Lower lobe of right lung (tissue), 2 donors: ENCODE data around the gene ZSCAN5C. TPM values are rescaled to one million over a fixed set of nuclear protein-coding genes. Genes with fewer than 3 reads are reported as not detected.
"Not testable (repeated sequence)": the region's sequence is repeated elsewhere in the genome, so short reads cannot be mapped to it uniquely, and the experiment has no call there.

ENCODE experiments used
- ATAC-seq, 2 donors: fragments of 200-7000 bp; cut with Tn5 transposase; one replicate each; pipeline ENCODE4 v1.9.1; 2020 to 2022; ENCODE audit warnings: mild to moderate bottlenecking in 2 of 2, moderate library complexity in 2 of 2
- DNase-seq: peaks from one replicate; pipeline ENCODE4 v3.0.0-alpha.2; 2020
- H3K27ac ChIP-seq: fragments of 200-600 bp; one replicate; pipeline ENCODE4 v1.8.0; 2022
- H3K27me3 ChIP-seq: fragments of 200-600 bp; one replicate; pipeline ENCODE4 v1.8.0; 2022; ENCODE audit warnings: low read depth
- H3K36me3 ChIP-seq: fragments of 200-600 bp; one replicate; pipeline ENCODE4 v1.8.0; 2022; ENCODE audit warnings: mild to moderate bottlenecking
- H3K4me1 ChIP-seq: fragments of 200-600 bp; one replicate; pipeline ENCODE4 v1.8.0; 2022
- H3K4me3 ChIP-seq: fragments of 200-600 bp; one replicate; pipeline ENCODE4 v1.8.0; 2022; ENCODE audit warnings: mild to moderate bottlenecking
- H3K9me3 ChIP-seq: fragments of 200-600 bp; one replicate; pipeline ENCODE4 v1.8.0; 2022
- CTCF ChIP-seq: fragments of 200-600 bp; IDR thresholded peaks from one replicate; pipeline ENCODE4 v1.8.0; 2022; ENCODE audit warnings: antibody characterized with exemption, mild to moderate bottlenecking
- intact Hi-C: fragments of 100-400 bp; cut with DNase I; formaldehyde crosslinking; loops from one replicate; pipeline ENCODE4 v1.11.0; 2022
- total RNA-seq: library from RNA; stranded (reverse); fragmentation: NEBNext Ultra II Directional; extraction: Animal tissue kit (Norgen Biotek cat#: 25700); gene quantifications from one replicate; pipeline ENCODE4 v1.2.1, GENCODE V29; 2021
- donor health status: DM: no; HTN: yes; CAD: no; lungs with severe emphysema.

Gene ZSCAN5C
- total RNA-seq, 1 donor from 2014 or later, result not detected

GRCh38 chr19:56217039-56217949 is 15.2 kb downstream of the ZSCAN5C start:
- H3K4me3 ChIP-seq, result peak overlapping the region; percentile 49
- peaks cover 7% of the 10 kb centered on the region for H3K36me3 ChIP-seq
- intact Hi-C loops, result no loop called here
- no peak for TF ChIP-seq CTCF
- no peak overlapping the region for H3K27ac ChIP-seq
- peaks cover 9% of the 10 kb centered on the region for H3K4me1 ChIP-seq
- DNase-seq, result no peak
- peak; percentile 18 to 50 for ATAC-seq
- H3K9me3 ChIP-seq, result no peaks in the 10 kb centered on the region
- peaks cover 20% of the 10 kb centered on the region for H3K27me3 ChIP-seq

GRCh38 chr19:56218961-56219360 is 16.9 kb downstream of the ZSCAN5C start:
- Histone ChIP-seq H3K4me1 (peaks cover 9% of the 10 kb centered on the region), H3K9me3 (no peaks in the 10 kb centered on the region), H3K36me3 (peaks cover 15% of the 10 kb centered on the region), H3K27me3 (peaks cover 20% of the 10 kb centered on the region), H3K27ac (no peak overlapping the region), H3K4me3 (no peak overlapping the region)
- ATAC-seq (no peak), DNase-seq (no peak)
- intact Hi-C loops, result no loop called here
- no peak for TF ChIP-seq CTCF

- TF ChIP-seq CTCF, result peak; percentile 24
- ATAC-seq, intact Hi-C loops, H3K4me3 ChIP-seq, H3K27ac ChIP-seq, H3K4me1 ChIP-seq, DNase-seq, H3K9me3 ChIP-seq: not testable (repeated sequence)
- peaks cover 14% of the 10 kb centered on the region for H3K27me3 ChIP-seq
- peaks cover 15% of the 10 kb centered on the region for H3K36me3 ChIP-seq
Observed at GRCh38 chr19:56221442-56221841, 19.4 kb downstream of the ZSCAN5C start.

- Histone ChIP-seq H3K36me3 (peaks cover 15% of the 10 kb centered on the region), H3K4me1 (peaks cover 9% of the 10 kb centered on the region), H3K9me3 (no peaks in the 10 kb centered on the region), H3K4me3 (no peak overlapping the region), H3K27me3 (peaks cover 10% of the 10 kb centered on the region), H3K27ac (no peak overlapping the region)
- intact Hi-C loops, result no loop called here
- ATAC-seq (no peak), DNase-seq (no peak)
- TF ChIP-seq CTCF, result no peak
Observed at GRCh38 chr19:56221851-56222250, 19.8 kb downstream of the ZSCAN5C start.

- TF ChIP-seq CTCF, result no peak
- ATAC-seq (no peak), DNase-seq (no peak)
- no peaks in the 10 kb centered on the region for H3K9me3 ChIP-seq
- intact Hi-C loops, result no loop called here
- H3K27ac ChIP-seq, result no peak overlapping the region
- peaks cover 15% of the 10 kb centered on the region for H3K36me3 ChIP-seq
- H3K4me1 ChIP-seq, result no peaks in the 10 kb centered on the region
- H3K4me3 ChIP-seq, result no peak overlapping the region
- no peaks in the 10 kb centered on the region for H3K27me3 ChIP-seq
Observed at GRCh38 chr19:56222901-56223300, 20.8 kb downstream of the ZSCAN5C start.
